HG02588 (cell line): ENCODE results near the gene WFDC10A.
"Not testable (repeated sequence)": the region's sequence is repeated elsewhere in the genome, so short reads cannot be mapped to it uniquely, and the experiment has no call there.

Source experiments
- ATAC-seq: cut with Tn5 transposase; IDR thresholded peaks from one replicate; pipeline ENCODE4 v1.9.1; 2021; ENCODE audit warnings: mild to moderate bottlenecking, moderate library complexity; ENCODE audit not compliant: unreplicated experiment

Gene WFDC10A

GRCh38 chr20:45629496-45630100, at the start of gene WFDC10A:
Gene WFDC10A, plus strand, starts transcription at chr20:45629739. Its CDS starts 75 bp downstream, at chr20:45629814.
- no peak for ATAC-seq

DNA sequence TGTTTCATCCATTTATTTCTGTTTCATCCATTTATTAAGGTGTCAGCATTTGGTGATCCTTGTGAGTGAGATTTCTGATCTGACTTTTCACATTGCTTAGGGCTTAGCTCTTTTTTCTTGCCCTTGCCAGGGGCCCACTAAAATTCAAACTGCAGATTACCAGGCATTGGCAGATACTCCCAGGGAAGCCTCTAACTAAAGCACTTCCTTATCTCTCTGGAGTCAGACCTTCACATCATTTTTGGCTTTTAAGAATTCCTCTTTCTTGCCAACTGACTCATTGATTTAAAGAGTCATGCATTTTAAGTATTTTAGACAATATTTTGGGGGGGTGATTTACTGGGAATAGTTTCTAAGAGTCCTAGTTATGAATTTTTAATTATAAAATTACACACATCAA, 47.8 kb upstream of the WFDC10A start:
- ATAC-seq: no peak

DNA sequence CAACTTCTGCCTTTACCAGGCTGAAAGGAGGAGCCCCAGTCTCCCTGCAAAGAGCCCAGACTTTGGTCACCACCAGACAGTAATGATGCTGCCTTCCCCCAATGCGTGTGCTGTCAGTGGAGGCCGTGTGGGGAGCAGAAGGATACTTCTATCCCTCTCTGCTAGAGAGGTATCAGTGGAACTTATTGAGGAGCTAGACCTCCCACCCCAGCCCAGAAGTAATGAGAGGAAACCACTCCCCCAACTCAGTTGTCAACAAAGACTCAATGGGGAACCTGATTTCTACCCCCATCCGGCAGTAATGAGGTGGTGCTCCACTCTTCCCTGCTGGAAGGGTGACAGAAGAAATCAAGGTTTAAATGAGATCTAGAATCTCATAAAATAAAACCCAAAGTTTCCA, 46.0 kb upstream of the WFDC10A start:
- no peak for ATAC-seq

- ATAC-seq: not testable (repeated sequence)
Observed at GRCh38 chr20:45584294-45584693, 45.2 kb upstream of the WFDC10A start.

- ATAC-seq: not testable (repeated sequence)
Observed at GRCh38 chr20:45585986-45586385, 43.6 kb upstream of the WFDC10A start.

DNA sequence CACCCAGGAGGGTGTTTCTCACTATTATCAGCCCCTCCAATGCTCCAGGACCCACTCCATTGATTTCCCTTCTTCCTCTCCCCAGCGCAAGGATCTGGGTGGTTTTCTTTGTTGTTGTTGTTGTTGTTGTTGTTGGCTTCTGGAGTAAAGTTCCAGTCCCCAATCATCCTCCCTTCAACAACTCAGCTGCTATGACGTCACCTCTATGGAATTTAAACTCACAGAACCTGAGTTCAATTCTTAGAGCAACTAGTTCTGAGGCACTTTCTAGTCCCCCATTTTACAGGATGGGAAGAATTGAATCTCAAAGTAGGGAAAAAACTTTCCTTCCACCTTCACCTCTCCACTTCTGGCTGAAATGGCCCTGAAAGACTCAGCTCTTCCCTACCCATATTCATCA, 40.7 kb upstream of the WFDC10A start:
- no peak for ATAC-seq

GRCh38 chr20:45589725-45590124, 39.8 kb upstream of the WFDC10A start:
- ATAC-seq: no peak

DNA sequence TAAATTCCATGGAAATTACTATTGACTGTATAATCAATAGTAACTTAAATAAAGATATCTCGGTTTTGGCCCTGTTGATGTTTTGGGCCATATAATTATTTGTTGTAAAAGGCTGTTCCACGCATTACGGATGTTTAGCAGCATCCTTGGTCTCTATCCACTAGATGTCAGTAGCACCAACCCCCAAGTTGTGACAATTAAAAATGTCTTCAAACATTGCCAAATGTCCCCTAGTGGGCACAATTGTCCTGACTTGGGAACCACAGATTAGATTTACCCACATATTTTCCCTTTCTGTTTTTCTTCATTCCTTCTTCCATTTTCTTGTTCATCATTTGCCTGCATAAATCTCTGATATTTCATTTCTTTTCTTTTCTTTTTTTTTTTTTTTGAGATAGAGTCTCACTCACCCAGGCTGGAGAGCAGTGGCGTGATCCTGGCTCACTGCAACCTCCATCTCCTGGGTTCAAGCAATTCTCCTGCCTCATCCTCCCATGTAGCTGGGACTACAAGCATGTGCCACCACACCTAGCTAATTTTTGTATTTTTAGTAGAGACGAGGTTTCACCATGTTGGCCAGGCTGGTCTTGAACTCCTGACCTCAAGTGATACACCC, 36.9 kb upstream of the WFDC10A start:
- ATAC-seq: no peak

GRCh38 chr20:45593498-45593897, 36.0 kb upstream of the WFDC10A start:
- ATAC-seq: no peak

- ATAC-seq: no peak
Observed at GRCh38 chr20:45595235-45595634, 34.3 kb upstream of the WFDC10A start.

DNA sequence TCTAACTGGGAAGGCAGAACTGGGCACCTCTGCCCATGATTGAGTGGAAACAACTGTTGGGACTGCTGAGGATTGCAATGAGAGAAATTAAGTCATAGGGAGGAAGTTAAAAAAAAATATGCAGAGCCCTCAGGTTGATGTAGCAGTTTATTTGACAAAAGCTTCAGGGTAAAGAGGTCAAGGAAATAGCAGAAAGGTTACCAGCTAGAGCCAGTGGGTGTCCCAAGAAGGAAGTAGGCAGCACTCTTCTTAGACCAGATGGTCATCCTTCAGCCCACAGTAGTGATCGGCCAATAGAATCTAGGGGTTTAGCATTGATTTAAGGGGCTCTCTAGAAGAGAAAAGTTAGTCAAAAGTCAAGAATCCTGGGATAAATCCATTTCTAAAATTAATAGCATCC, 21.7 kb upstream of the WFDC10A start:
- no peak for ATAC-seq

GRCh38 chr20:45611054-45611453, 18.5 kb upstream of the WFDC10A start:
- no peak for ATAC-seq

- ATAC-seq: no peak
Observed at GRCh38 chr20:45612314-45612713, 17.2 kb upstream of the WFDC10A start.

DNA sequence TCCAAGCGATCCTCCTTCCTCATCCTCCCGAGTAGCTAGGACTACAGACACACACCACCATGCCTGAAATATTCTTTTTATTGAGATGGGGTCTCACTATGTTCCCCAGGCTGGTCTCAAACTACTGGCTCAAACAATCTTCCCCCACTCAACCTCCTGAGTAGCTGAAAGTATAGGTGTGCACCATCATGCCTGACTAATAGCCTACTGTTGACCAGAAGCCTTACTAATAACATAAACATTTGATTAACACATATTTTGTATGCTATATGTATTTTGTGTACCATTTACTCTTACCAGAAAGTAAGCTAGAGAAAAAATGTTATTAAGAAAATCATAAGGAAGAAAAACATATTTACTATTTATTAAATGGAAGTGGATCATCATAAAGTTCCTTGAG, 11.9 kb upstream of the WFDC10A start:
- no peak for ATAC-seq

GRCh38 chr20:45621593-45621992, 7.9 kb upstream of the WFDC10A start:
- ATAC-seq: no peak

DNA sequence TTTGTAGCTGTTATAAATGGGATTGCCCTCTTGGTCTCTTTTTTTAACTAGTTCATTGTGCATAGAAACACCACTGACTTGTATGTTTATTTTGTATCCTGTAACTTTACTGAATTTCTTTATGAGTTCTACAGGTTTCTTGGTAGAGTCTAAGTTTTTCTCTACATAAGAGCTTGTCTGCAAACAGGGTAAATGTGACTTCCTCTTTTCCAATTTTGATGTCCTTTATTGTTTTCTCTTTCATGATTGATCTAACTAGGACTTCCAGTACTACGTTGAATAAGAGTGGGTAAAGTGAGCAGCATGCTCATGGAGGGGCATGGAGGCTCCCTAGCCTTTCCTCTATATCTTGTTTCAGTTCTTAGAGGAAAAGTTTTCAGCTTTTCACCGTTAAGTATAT, 3.0 kb upstream of the WFDC10A start:
- no peak for ATAC-seq

- ATAC-seq: no peak
Observed at GRCh38 chr20:45630371-45630770, 832 bp downstream of the WFDC10A start.

DNA sequence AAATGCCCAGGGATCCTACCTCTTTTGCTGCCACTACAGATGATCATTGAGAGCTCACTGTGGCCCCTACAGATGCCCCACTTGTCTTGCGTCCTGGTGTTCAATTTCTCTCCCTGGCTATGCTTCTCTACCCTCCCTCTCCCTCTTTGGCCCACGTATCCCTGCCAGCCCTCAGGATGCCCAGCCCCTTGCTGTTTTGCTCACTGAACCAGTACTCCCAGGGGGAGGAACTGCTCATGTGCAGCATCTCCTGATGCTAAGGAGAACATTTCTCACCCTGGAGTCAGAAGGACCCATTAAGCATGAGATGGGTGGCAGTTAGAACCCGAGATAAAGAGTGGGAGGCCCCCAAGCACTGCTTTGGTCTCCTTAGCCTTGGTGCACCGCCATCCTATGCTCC, 1.6 kb downstream of the WFDC10A start, which contains the start of gene WFDC9:
WFDC9 (minus strand) TSS at position 101 of the 400 bp plus-strand sequence. CDS start 21,103 bp downstream, outside the sequence.
- ATAC-seq: no peak

- ATAC-seq: no peak
Observed at GRCh38 chr20:45636513-45636912, 7.0 kb downstream of the WFDC10A start.

GRCh38 chr20:45639687-45640086, 10.1 kb downstream of the WFDC10A start:
- ATAC-seq: no peak

- not testable (repeated sequence) for ATAC-seq
Observed at GRCh38 chr20:45641076-45641475, 11.5 kb downstream of the WFDC10A start.

DNA sequence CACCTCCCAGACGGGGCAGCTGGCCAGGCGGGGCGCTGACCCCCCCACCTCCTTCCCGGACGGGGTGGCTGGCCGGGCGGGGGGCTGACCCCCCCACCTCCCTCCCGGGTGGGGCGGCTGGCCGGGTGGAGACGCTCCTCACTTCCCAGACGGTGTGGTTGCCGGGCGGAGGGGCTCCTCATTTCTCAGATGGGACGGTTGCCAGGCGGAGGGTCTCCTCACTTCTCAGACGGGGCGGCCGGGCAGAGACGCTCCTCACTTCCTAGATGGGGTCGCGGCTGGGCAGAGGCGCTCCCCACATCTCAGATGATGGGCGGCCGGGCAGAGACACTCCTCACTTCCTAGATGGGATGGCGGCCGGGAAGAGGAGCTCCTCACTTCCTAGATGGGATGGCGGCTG, 16.3 kb downstream of the WFDC10A start:
- ATAC-seq: not testable (repeated sequence)

DNA sequence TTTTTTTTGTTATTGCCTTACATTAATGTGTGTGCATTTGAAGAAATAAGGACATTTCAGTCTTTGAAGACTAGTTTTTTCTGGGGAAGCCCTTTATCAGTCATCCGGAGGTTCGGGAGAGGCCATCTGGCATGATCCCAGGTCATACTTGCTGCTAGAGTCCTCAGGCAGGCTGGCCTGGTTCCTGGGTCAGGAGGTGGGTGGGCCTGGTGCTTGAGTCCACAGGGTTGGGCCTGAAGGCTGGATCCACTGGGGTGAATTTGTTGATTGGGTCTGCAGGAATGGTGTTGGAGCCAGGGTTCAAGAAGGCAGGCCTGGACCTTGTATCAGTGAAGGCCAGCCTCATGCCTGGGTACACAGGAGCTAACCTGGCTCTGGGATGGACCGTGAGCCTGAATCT, 17.3 kb downstream of the WFDC10A start:
- no peak for ATAC-seq
